ENCODE measurements around the gene TMEM121B.
A peak's percentile ranks its signal among the peaks of the same experiment; 100 is the strongest.

Gene TMEM121B

GRCh38 chr22:17140022-17140421 is 18.9 kb upstream of the TMEM121B start:
- no peaks in the 10 kb centered on the region for H3K9me3 ChIP-seq (ENCODE audit: control extremely low read depth in 1 of 5, control insufficient read depth in 4 of 5, insufficient read depth in 2 of 5, low read depth in 1 of 5, low read length in 4 of 5)
- no peak overlapping the region for H3K27ac ChIP-seq (ENCODE audit: insufficient read depth in 1 of 2, low read depth in 1 of 2, low read length in 2 of 2, poor library complexity in 1 of 2, severe bottlenecking in 2 of 2)
- DNase-seq: no peak
- peaks cover 6 to 73% (median 39%) of the 10 kb centered on the region in 4 experiments for H3K36me3 ChIP-seq (ENCODE audit: control insufficient read depth in 4 of 4, insufficient read depth in 4 of 4, low read length in 3 of 4)
- WGBS (ENCODE audit: insufficient coverage): 94% methylated on average over 8 of the region's 8 CpGs
- H3K4me3 ChIP-seq (ENCODE audit: control insufficient read depth in 1 of 7, extremely low read depth in 1 of 7, insufficient read depth in 4 of 7, low read depth in 2 of 7, low read length in 6 of 7): no peak overlapping the region
- H3K27me3 ChIP-seq (replicated peaks in 2 of 5; ENCODE audit: control insufficient read depth in 4 of 5, insufficient read depth in 5 of 5, low read length in 4 of 5): no peaks in the 10 kb centered on the region
- no peaks in the 10 kb centered on the region for H3K4me1 ChIP-seq (ENCODE audit: control extremely low read depth in 1 of 4, control insufficient read depth in 4 of 4, insufficient read depth in 4 of 4, low read length in 3 of 4)
- ChIA-PET POLR2A (no interaction called here), CTCF (no interaction called here)

DNA sequence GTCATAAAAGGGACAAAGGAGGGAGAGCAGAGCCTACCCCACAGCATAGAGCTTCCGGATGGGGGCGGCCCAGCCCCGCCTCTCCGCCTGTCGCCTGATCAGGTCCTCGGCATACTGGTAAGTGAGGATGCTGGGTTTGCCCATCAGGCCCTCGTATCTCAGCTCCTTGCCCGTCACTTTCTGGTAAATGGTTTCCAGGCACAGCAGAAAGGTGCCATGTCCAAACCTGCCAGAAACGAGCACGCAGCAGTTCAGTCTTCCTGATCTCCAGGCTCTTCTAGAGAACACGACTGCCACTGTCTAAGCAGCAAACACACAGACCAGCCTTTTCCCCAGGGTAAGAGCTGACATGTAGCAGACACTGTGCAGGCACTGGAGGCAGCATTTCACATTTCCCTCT is 17.4 kb upstream of the TMEM121B start:
- no peak overlapping the region for H3K4me3 ChIP-seq (ENCODE audit: control insufficient read depth in 1 of 7, extremely low read depth in 1 of 7, insufficient read depth in 4 of 7, low read depth in 2 of 7, low read length in 6 of 7)
- H3K27ac ChIP-seq (ENCODE audit: insufficient read depth in 1 of 2, low read depth in 1 of 2, low read length in 2 of 2, poor library complexity in 1 of 2, severe bottlenecking in 2 of 2): no peak overlapping the region
- peaks cover 6 to 63% (median 33%) of the 10 kb centered on the region in 4 experiments for H3K36me3 ChIP-seq (ENCODE audit: control insufficient read depth in 4 of 4, insufficient read depth in 4 of 4, low read length in 3 of 4)
- POLR2A ChIA-PET: no interaction called here
- no peaks in the 10 kb centered on the region for H3K4me1 ChIP-seq (ENCODE audit: control extremely low read depth in 1 of 4, control insufficient read depth in 4 of 4, insufficient read depth in 4 of 4, low read length in 3 of 4)
- CTCF ChIA-PET: interaction anchor here (0.6 to 1.3 kb wide), 3 partner anchors 12 to 33 kb away, joined by 3 to 5 read pairs (median 3); no protein-coding TSS in a partner anchor
- H3K27me3 ChIP-seq (replicated peaks in 2 of 5; ENCODE audit: control insufficient read depth in 4 of 5, insufficient read depth in 5 of 5, low read length in 4 of 5): no peaks in the 10 kb centered on the region
- DNase-seq: no peak
- WGBS (ENCODE audit: insufficient coverage): over 99% methylated on average over 11 of the region's 11 CpGs
- H3K9me3 ChIP-seq (ENCODE audit: control extremely low read depth in 1 of 5, control insufficient read depth in 4 of 5, insufficient read depth in 2 of 5, low read depth in 1 of 5, low read length in 4 of 5): no peaks in the 10 kb centered on the region

GRCh38 chr22:17137861-17138425 is 16.8 kb upstream of the TMEM121B start:
- H3K36me3 ChIP-seq (ENCODE audit: control insufficient read depth in 4 of 4, insufficient read depth in 4 of 4, low read length in 3 of 4): peaks cover 2 to 58% (median 31%) of the 10 kb centered on the region in 4 experiments
- POLR2A ChIA-PET: no interaction called here
- no peaks in the 10 kb centered on the region for H3K27me3 ChIP-seq (replicated peaks in 2 of 5; ENCODE audit: control insufficient read depth in 4 of 5, insufficient read depth in 5 of 5, low read length in 4 of 5)
- no peak for DNase-seq
- no peak overlapping the region for H3K27ac ChIP-seq (ENCODE audit: insufficient read depth in 1 of 2, low read depth in 1 of 2, low read length in 2 of 2, poor library complexity in 1 of 2, severe bottlenecking in 2 of 2)
- no peaks in the 10 kb centered on the region for H3K9me3 ChIP-seq (ENCODE audit: control extremely low read depth in 1 of 5, control insufficient read depth in 4 of 5, insufficient read depth in 2 of 5, low read depth in 1 of 5, low read length in 4 of 5)
- WGBS (ENCODE audit: insufficient coverage): 96% methylated on average over 13 of the region's 17 CpGs
- H3K4me1 ChIP-seq (ENCODE audit: control extremely low read depth in 1 of 4, control insufficient read depth in 4 of 4, insufficient read depth in 4 of 4, low read length in 3 of 4): no peaks in the 10 kb centered on the region
- CTCF ChIA-PET: interaction anchor here (1.3 kb wide), 1 partner anchor 20 kb away, joined by 3 read pairs; no protein-coding TSS in a partner anchor
- peak overlapping the region in 1 of 7 experiments; percentile 3 for H3K4me3 ChIP-seq (ENCODE audit: control insufficient read depth in 1 of 7, extremely low read depth in 1 of 7, insufficient read depth in 4 of 7, low read depth in 2 of 7, low read length in 6 of 7)

- no peaks in the 10 kb centered on the region for H3K4me1 ChIP-seq (ENCODE audit: control extremely low read depth in 1 of 4, control insufficient read depth in 4 of 4, insufficient read depth in 4 of 4, low read length in 3 of 4)
- CTCF ChIA-PET: no interaction called here
- WGBS (ENCODE audit: insufficient coverage): no CpG with 5 or more reads among the region's 4 CpGs
Observed at GRCh38 chr22:17137170-17137569, 16.0 kb upstream of the TMEM121B start.

DNA sequence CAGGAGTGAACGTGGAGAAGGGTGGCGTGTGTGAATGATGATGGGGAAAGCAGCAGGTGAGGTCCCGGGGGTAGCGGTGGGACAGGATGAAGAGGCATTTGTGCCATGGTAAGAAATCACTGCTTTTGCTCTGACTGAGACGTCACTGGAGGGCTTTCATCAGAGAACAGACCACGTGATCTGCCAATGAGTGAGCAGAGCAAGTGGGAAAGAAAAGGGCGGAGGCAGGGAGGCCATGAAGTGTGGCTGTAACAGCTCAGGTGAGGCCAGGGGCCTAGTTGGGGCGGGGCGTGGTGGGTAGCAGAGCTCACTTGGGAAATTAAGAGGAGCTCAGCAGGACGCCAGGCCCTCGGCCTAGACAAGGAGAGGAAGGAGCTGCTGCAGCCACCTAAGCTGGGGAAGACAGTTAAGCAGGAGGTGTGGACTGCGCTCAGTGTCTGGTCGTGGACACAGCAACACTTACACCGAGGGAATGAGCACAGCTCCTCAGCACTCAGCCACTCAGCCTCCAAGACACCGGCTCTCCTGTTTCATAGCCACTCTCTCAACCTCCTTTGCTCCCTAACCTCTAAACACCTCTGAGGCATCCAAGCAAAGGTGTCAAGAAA is 14.1 kb upstream of the TMEM121B start:
- ChIA-PET CTCF (interaction anchor here (0.8 to 1.3 kb wide), 2 partner anchors 36 to 37 kb away, joined by 3 to 4 read pairs; no protein-coding TSS in a partner anchor), POLR2A (no interaction called here)
- DNase-seq: no peak
- peaks cover 2 to 31% (median 18%) of the 10 kb centered on the region in 4 experiments for H3K36me3 ChIP-seq (ENCODE audit: control insufficient read depth in 4 of 4, insufficient read depth in 4 of 4, low read length in 3 of 4)
- H3K9me3 ChIP-seq (ENCODE audit: control extremely low read depth in 1 of 5, control insufficient read depth in 4 of 5, insufficient read depth in 2 of 5, low read depth in 1 of 5, low read length in 4 of 5): no peaks in the 10 kb centered on the region
- no peaks in the 10 kb centered on the region for H3K4me1 ChIP-seq (ENCODE audit: control extremely low read depth in 1 of 4, control insufficient read depth in 4 of 4, insufficient read depth in 4 of 4, low read length in 3 of 4)
- no peak overlapping the region for H3K27ac ChIP-seq (ENCODE audit: insufficient read depth in 1 of 2, low read depth in 1 of 2, low read length in 2 of 2, poor library complexity in 1 of 2, severe bottlenecking in 2 of 2)
- no peak overlapping the region for H3K4me3 ChIP-seq (ENCODE audit: control insufficient read depth in 1 of 7, extremely low read depth in 1 of 7, insufficient read depth in 4 of 7, low read depth in 2 of 7, low read length in 6 of 7)
- WGBS (ENCODE audit: insufficient coverage): 94% methylated on average over 14 of the region's 15 CpGs
- no peaks in the 10 kb centered on the region for H3K27me3 ChIP-seq (replicated peaks in 2 of 5; ENCODE audit: control insufficient read depth in 4 of 5, insufficient read depth in 5 of 5, low read length in 4 of 5)

More at GRCh38 chr22:17137170-17137569, 16.0 kb upstream of the TMEM121B start:
- DNase-seq: no peak
- H3K27ac ChIP-seq (ENCODE audit: insufficient read depth in 1 of 2, low read depth in 1 of 2, low read length in 2 of 2, poor library complexity in 1 of 2, severe bottlenecking in 2 of 2): no peak overlapping the region
- H3K27me3 ChIP-seq (replicated peaks in 2 of 5; ENCODE audit: control insufficient read depth in 4 of 5, insufficient read depth in 5 of 5, low read length in 4 of 5): no peaks in the 10 kb centered on the region
- no peaks in the 10 kb centered on the region for H3K9me3 ChIP-seq (ENCODE audit: control extremely low read depth in 1 of 5, control insufficient read depth in 4 of 5, insufficient read depth in 2 of 5, low read depth in 1 of 5, low read length in 4 of 5)
- POLR2A ChIA-PET: no interaction called here
- H3K4me3 ChIP-seq (ENCODE audit: control insufficient read depth in 1 of 7, extremely low read depth in 1 of 7, insufficient read depth in 4 of 7, low read depth in 2 of 7, low read length in 6 of 7): no peak overlapping the region
- H3K36me3 ChIP-seq (ENCODE audit: control insufficient read depth in 4 of 4, insufficient read depth in 4 of 4, low read length in 3 of 4): peaks cover 2 to 50% (median 27%) of the 10 kb centered on the region in 4 experiments

DNA sequence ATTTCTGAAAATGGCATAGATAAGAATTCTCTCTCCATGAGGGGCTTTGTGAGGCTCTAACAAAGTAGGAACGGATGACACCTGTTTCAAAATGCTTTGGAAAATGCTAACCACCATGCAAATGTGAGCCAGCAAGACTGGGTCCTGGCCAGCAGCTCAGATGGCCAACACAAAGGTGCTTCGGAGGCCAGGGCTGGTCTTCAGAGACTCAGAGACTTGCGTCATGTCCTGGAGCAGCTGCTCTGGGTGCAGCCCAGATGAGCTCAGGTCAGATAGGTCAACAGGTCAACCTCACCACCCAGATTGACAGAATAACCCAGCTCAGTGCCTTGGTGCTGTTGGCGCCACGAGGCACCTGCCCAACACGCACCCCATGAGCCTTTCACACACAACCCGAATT is 12.0 kb upstream of the TMEM121B start:
- WGBS (ENCODE audit: insufficient coverage): 98% methylated on average over 5 of the region's 7 CpGs
- no peak for DNase-seq
- peaks cover 0 to 20% (median 8%) of the 10 kb centered on the region in 4 experiments for H3K36me3 ChIP-seq (ENCODE audit: control insufficient read depth in 4 of 4, insufficient read depth in 4 of 4, low read length in 3 of 4)
- no peaks in the 10 kb centered on the region for H3K9me3 ChIP-seq (ENCODE audit: control extremely low read depth in 1 of 5, control insufficient read depth in 4 of 5, insufficient read depth in 2 of 5, low read depth in 1 of 5, low read length in 4 of 5)
- H3K4me1 ChIP-seq (ENCODE audit: control extremely low read depth in 1 of 4, control insufficient read depth in 4 of 4, insufficient read depth in 4 of 4, low read length in 3 of 4): no peaks in the 10 kb centered on the region
- ChIA-PET CTCF (no interaction called here), POLR2A (no interaction called here)
- H3K27me3 ChIP-seq (replicated peaks in 2 of 5; ENCODE audit: control insufficient read depth in 4 of 5, insufficient read depth in 5 of 5, low read length in 4 of 5): no peaks in the 10 kb centered on the region
- H3K27ac ChIP-seq (ENCODE audit: insufficient read depth in 1 of 2, low read depth in 1 of 2, low read length in 2 of 2, poor library complexity in 1 of 2, severe bottlenecking in 2 of 2): no peak overlapping the region
- H3K4me3 ChIP-seq (ENCODE audit: control insufficient read depth in 1 of 7, extremely low read depth in 1 of 7, insufficient read depth in 4 of 7, low read depth in 2 of 7, low read length in 6 of 7): no peak overlapping the region

DNA sequence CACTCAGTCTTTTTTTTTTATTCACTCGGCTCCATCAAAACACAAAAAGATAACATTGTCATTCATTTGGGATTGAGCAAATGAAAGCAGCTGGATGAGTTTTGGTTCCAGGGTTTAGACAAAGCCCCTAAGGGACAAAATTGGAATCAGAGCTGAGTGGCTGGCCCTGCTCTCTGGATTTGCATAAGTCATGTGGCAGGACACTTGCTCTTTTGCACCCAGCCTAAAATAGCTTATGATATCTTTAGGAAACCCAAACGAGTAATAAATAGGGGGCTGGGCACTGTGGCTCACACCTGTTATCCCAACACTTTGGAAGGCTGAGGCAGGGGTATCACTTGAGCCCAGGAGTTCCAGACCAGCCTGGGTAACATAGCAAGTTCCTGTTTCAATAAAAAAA is 11.0 kb upstream of the TMEM121B start:
- ChIA-PET CTCF (no interaction called here), POLR2A (no interaction called here)
- Histone ChIP-seq H3K36me3 (ENCODE audit: control insufficient read depth in 4 of 4, insufficient read depth in 4 of 4, low read length in 3 of 4) (peaks cover 0 to 10% (median 2%) of the 10 kb centered on the region in 4 experiments), H3K9me3 (ENCODE audit: control extremely low read depth in 1 of 5, control insufficient read depth in 4 of 5, insufficient read depth in 2 of 5, low read depth in 1 of 5, low read length in 4 of 5) (no peaks in the 10 kb centered on the region), H3K27me3 (replicated peaks in 2 of 5; ENCODE audit: control insufficient read depth in 4 of 5, insufficient read depth in 5 of 5, low read length in 4 of 5) (no peaks in the 10 kb centered on the region), H3K4me3 (ENCODE audit: control insufficient read depth in 1 of 7, extremely low read depth in 1 of 7, insufficient read depth in 4 of 7, low read depth in 2 of 7, low read length in 6 of 7) (no peak overlapping the region), H3K4me1 (ENCODE audit: control extremely low read depth in 1 of 4, control insufficient read depth in 4 of 4, insufficient read depth in 4 of 4, low read length in 3 of 4) (no peaks in the 10 kb centered on the region), H3K27ac (ENCODE audit: insufficient read depth in 1 of 2, low read depth in 1 of 2, low read length in 2 of 2, poor library complexity in 1 of 2, severe bottlenecking in 2 of 2) (no peak overlapping the region)
- WGBS (ENCODE audit: insufficient coverage): 50% methylated on average over 1 of the region's 2 CpGs
- no peak for DNase-seq
